ENCODE data around the gene EXOC3L4. TPM values are rescaled to one million over a fixed set of nuclear protein-coding genes. Genes with fewer than 3 reads are reported as not detected.

The EXOC3L4 gene
- polyA plus RNA-seq, 1 of the 3 experiments (the other 2 are of a cell fraction) = 0.46 TPM

DNA sequence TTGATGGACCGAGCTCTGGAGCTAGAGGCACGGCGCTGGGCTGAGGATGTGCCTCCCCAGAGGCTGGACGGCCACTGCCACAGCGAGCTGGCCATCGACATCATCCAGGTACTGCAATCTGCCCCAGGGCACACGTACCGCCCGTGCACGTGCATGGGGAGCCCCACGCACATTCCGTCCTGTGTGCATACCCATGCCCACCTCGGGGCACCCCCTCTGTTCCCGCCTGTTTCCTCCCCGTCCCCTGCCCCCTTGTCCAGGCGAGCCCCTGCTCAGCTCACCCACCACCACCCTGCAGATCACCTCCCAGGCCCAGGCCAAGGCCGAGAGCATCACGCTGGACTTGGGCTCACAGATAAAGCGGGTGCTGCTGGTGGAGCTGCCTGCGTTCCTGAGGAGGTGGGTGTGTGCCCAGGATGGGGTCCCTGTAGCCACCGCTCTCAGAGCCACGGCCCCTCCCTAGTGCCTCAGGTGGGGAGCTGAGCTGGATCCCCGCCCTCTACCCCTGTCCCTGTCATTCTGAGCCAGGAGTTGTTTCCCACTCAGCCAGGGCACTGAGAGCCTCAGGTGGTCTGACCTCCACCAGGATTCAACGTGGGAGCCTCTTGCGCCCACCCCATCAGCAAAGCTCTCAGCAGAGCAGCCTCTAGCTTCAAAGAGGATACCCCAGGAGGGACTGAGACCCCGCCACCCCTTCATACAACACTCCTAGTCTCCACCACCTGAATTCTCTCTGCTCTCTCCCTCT is 35.7 kb downstream of the EXOC3L4 start (continued):
- TF ChIP-seq, protein P1, sequence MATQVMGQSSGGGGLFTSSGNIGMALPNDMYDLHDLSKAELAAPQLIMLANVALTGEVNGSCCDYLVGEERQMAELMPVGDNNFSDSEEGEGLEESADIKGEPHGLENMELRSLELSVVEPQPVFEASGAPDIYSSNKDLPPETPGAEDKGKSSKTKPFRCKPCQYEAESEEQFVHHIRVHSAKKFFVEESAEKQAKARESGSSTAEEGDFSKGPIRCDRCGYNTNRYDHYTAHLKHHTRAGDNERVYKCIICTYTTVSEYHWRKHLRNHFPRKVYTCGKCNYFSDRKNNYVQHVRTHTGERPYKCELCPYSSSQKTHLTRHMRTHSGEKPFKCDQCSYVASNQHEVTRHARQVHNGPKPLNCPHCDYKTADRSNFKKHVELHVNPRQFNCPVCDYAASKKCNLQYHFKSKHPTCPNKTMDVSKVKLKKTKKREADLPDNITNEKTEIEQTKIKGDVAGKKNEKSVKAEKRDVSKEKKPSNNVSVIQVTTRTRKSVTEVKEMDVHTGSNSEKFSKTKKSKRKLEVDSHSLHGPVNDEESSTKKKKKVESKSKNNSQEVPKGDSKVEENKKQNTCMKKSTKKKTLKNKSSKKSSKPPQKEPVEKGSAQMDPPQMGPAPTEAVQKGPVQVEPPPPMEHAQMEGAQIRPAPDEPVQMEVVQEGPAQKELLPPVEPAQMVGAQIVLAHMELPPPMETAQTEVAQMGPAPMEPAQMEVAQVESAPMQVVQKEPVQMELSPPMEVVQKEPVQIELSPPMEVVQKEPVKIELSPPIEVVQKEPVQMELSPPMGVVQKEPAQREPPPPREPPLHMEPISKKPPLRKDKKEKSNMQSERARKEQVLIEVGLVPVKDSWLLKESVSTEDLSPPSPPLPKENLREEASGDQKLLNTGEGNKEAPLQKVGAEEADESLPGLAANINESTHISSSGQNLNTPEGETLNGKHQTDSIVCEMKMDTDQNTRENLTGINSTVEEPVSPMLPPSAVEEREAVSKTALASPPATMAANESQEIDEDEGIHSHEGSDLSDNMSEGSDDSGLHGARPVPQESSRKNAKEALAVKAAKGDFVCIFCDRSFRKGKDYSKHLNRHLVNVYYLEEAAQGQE (IDR thresholded peaks at IDR 0.05; ENCODE audit: low read depth, low read length) = no peak
- TF ChIP-seq JUND (IDR thresholded peaks at IDR 0.05) (no peak), TCF12 (IDR thresholded peaks at IDR 0.05) (no peak), EZH2phosphoT487 (IDR thresholded peaks at IDR 0.05; ENCODE audit: borderline replicate concordance, low read depth) (no peak), SIN3A (IDR thresholded peaks at IDR 0.05; ENCODE audit: borderline replicate concordance, low read depth, low read length) (no peak), NRF1 (IDR thresholded peaks at IDR 0.05; ENCODE audit: low read depth, low read length) (no peak)
- TF ChIP-seq, protein P2, sequence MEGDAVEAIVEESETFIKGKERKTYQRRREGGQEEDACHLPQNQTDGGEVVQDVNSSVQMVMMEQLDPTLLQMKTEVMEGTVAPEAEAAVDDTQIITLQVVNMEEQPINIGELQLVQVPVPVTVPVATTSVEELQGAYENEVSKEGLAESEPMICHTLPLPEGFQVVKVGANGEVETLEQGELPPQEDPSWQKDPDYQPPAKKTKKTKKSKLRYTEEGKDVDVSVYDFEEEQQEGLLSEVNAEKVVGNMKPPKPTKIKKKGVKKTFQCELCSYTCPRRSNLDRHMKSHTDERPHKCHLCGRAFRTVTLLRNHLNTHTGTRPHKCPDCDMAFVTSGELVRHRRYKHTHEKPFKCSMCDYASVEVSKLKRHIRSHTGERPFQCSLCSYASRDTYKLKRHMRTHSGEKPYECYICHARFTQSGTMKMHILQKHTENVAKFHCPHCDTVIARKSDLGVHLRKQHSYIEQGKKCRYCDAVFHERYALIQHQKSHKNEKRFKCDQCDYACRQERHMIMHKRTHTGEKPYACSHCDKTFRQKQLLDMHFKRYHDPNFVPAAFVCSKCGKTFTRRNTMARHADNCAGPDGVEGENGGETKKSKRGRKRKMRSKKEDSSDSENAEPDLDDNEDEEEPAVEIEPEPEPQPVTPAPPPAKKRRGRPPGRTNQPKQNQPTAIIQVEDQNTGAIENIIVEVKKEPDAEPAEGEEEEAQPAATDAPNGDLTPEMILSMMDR (IDR thresholded peaks at IDR 0.05) = no peak

DNA sequence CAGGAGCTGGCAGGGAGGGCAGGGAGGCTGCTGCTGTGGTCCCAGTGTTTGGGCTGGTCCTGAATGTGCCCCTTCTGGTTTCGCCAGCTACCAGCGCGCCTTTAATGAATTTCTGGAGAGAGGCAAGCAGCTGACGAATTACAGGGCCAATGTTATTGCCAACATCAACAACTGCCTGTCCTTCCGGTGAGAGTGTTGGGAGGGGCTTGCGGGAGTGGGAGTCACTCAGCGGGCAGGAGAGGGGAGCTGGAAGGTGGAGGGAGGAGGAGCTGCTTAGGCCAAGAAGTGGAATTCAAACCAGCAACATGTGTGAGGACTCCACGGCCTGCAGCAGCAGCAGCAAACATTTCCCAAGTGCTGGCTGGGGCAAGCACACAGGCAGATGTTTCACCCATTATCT is 36.4 kb downstream of the EXOC3L4 start:
- ChIA-PET POLR2A (no interaction called here), CTCF (interaction anchor here (0.8 to 8.9 kb wide), 5 partner anchors 11 to 260 kb away, joined by 3 to 132 read pairs (median 3); no protein-coding TSS in a partner anchor)
- Histone ChIP-seq H3K79me2 (ENCODE audit: insufficient read depth) (no peaks in the 10 kb centered on the region), H3K4me1 (ENCODE audit: control insufficient read depth in 1 of 2, insufficient read depth in 2 of 2, low read depth in 1 of 2, low read length in 1 of 2) (peaks cover 32 to 51% of the 10 kb centered on the region in 2 experiments; a peak in 3 of 4 replicates), H3K36me3 (replicated peaks in 1 of 2; ENCODE audit: control insufficient read depth in 1 of 2, insufficient read depth in 2 of 2, low read length in 1 of 2) (no peaks in the 10 kb centered on the region), H3F3A (replicated peaks; ENCODE audit: insufficient read depth) (peaks cover 7% of the 10 kb centered on the region), H2AFZ (ENCODE audit: low read depth) (0 out of 2 replicates have a peak overlapping the region, but pooled peaks have one; percentile 5), H4K20me1 (ENCODE audit: insufficient read depth) (no peaks in the 10 kb centered on the region), H3K27ac (ENCODE audit: low read depth in 2 of 2, low read length in 1 of 2) (peak overlapping the region; percentile 69 to 79), H3K4me2 (peak overlapping the region; percentile 78), H3K4me3 (ENCODE audit: low read depth in 2 of 2, low read length in 1 of 2) (peak overlapping the region; percentile 17 to 44; a peak in 3 of 4 replicates), H3K27me3 (ENCODE audit: insufficient read depth) (no peaks in the 10 kb centered on the region), H3K9ac (no peak overlapping the region), H3K9me2 (no peaks in the 10 kb centered on the region), H3K9me3 (no peaks in the 10 kb centered on the region)
- 22% methylated on average over 5 of the region's 8 CpGs for WGBS (ENCODE audit: low lambda C conversion rate)
- DNase-seq = peak; percentile 87
- TF ChIP-seq JUND (IDR thresholded peaks at IDR 0.05) = no peak
- no peak for TF ChIP-seq FOXJ3 (CRISPR knock-in tag; IDR thresholded peaks at IDR 0.05)
- TF ChIP-seq SMC3 (IDR thresholded peaks at IDR 0.05; ENCODE audit: low read depth, low read length) = no peak
- TF ChIP-seq CHD2 (IDR thresholded peaks at IDR 0.05; ENCODE audit: low read length, partially characterized antibody) = no peak
- peak; percentile 62; the same call in 1 of the 2 replicates for TF ChIP-seq SIN3A (IDR thresholded peaks at IDR 0.05; ENCODE audit: borderline replicate concordance, low read depth, low read length)
- TF ChIP-seq, protein P3, sequence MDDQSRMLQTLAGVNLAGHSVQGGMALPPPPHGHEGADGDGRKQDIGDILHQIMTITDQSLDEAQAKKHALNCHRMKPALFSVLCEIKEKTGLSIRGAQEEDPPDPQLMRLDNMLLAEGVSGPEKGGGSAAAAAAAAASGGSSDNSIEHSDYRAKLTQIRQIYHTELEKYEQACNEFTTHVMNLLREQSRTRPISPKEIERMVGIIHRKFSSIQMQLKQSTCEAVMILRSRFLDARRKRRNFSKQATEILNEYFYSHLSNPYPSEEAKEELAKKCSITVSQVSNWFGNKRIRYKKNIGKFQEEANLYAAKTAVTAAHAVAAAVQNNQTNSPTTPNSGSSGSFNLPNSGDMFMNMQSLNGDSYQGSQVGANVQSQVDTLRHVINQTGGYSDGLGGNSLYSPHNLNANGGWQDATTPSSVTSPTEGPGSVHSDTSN (IDR thresholded peaks at IDR 0.05) = peak; percentile 73
- TF ChIP-seq GATA2 (CRISPR knock-in tag; IDR thresholded peaks at IDR 0.05) = no peak
- TF ChIP-seq, protein P4, sequence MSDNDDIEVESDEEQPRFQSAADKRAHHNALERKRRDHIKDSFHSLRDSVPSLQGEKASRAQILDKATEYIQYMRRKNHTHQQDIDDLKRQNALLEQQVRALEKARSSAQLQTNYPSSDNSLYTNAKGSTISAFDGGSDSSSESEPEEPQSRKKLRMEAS (IDR thresholded peaks at IDR 0.05; ENCODE audit: low read depth) = peak; percentile 76
- TF ChIP-seq YY1 (IDR thresholded peaks at IDR 0.05; ENCODE audit: low read depth) = no peak
- peak; percentile 90 for TF ChIP-seq TCF12 (IDR thresholded peaks at IDR 0.05)
- TF ChIP-seq MXI1 (IDR thresholded peaks at IDR 0.05; ENCODE audit: low read depth, low read length) = no peak
- TF ChIP-seq, protein P5, sequence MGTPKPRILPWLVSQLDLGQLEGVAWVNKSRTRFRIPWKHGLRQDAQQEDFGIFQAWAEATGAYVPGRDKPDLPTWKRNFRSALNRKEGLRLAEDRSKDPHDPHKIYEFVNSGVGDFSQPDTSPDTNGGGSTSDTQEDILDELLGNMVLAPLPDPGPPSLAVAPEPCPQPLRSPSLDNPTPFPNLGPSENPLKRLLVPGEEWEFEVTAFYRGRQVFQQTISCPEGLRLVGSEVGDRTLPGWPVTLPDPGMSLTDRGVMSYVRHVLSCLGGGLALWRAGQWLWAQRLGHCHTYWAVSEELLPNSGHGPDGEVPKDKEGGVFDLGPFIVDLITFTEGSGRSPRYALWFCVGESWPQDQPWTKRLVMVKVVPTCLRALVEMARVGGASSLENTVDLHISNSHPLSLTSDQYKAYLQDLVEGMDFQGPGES (IDR thresholded peaks at IDR 0.05; ENCODE audit: low read depth, low read length) = no peak
- TF ChIP-seq EP300 (IDR thresholded peaks at IDR 0.05; ENCODE audit: borderline replicate concordance in 1 of 2, low read depth in 1 of 2, low read length in 1 of 2) = peak; percentile 22 to 36; a peak in 1 of 4 replicates
- no peak for TF ChIP-seq RFX5 (IDR thresholded peaks at IDR 0.05; ENCODE audit: low read length)
- no peak for TF ChIP-seq EZH2phosphoT487 (IDR thresholded peaks at IDR 0.05; ENCODE audit: borderline replicate concordance, low read depth)
- no peak for TF ChIP-seq TEAD4 (IDR thresholded peaks at IDR 0.05; ENCODE audit: borderline replicate concordance, insufficient read depth)
- TF ChIP-seq RCOR1 (IDR thresholded peaks at IDR 0.05; ENCODE audit: low read length) = 0 out of 2 replicates have a peak, but pooled peaks have one; percentile 22

All from SK-N-SH (cell line).